GM12874 (cell line): ENCODE data around the gene PCCB.

ENCODE experiments used
- CTCF ChIP-seq: IDR thresholded peaks from 2 replicates; pipeline ENCODE4 v1.5.1; 2011; ENCODE audit warnings: low read depth, mild to moderate bottlenecking, control low read depth, low read length, moderate library complexity; ENCODE audit not compliant: insufficient read depth

PCCB gene

GRCh38 chr3:136330900-136331299 lies 80.8 kb downstream of the PCCB start:
- TF ChIP-seq CTCF: no peak

- TF ChIP-seq CTCF: no peak
These were observed 82.2 kb downstream of the PCCB start for GRCh38 chr3:136332302-136332701.

- TF ChIP-seq CTCF: no peak
These were observed 82.6 kb downstream of the PCCB start for GRCh38 chr3:136332776-136333175.

DNA sequence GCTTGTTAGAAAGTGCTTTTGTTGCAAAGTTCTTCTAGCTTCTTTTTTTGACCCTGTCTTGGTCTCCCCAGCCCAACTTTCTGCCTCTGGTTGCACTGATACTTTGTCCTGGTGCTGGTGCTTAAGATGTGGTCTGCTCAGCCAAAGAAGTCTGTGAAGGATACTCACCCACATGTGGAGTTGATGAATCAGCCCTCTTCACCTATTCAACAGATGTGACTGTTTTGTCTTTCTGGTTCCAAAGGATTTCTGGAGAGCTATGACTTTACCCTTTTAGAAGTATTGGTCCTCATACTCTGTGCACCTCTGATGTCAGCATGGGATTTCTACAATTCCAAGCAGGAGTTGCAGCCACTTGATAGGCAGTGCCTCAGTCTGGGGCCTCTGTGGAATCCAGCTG lies 84.1 kb downstream of the PCCB start:
- no peak for TF ChIP-seq CTCF

GRCh38 chr3:136336329-136337100 lies 86.4 kb downstream of the PCCB start:
- TF ChIP-seq CTCF: no peak

DNA sequence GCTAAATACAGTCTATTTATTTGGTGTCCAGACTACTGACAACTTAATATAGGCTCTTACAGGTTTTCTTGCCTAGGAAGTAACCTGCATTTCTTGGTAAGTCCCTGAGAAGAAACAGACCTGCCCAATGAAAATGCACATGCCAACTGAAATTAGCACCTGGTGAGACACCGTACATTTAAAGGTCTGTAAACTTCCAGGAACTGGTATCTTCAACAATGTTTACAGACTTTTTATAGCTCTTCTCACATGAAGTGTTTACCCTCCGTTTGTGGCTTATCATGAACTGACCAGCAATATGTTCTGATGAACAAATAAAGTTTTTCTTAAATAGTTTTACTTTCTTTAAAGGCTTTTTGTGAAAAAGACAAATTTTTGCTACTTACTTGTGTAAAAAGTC lies 93.3 kb downstream of the PCCB start:
- no peak for TF ChIP-seq CTCF

DNA sequence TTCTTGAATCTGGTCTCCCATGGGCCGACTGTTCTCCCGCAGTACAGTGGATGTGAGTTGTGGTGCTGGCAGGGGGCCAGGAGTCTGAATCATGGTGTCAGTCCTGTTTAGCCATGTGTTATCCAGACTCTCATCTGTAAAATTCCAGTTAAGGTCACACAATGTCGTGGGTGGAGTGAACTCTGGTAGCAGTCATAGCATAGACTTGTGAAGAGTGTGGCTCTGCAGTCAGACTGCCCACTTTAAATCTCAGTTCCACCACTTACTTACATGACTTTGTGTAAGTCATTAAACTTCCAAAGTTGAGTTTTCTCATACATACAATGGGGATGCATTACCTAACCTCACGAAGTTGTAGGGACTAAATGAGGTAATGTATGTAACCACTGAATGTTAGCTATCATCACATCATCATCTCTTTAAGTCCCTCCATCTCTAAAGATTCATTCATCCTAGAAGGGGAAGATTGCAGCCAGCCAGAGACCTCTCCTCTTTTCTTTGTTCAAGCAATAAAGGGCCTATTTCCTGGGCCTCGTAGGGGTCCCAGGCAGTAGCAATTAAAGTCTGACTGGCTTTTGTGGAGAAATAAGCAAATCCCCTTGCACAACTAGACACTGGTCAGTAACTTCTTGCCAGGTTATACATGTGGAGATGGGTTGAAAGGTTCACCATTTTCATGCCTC lies 93.9 kb downstream of the PCCB start:
- no peak for TF ChIP-seq CTCF
